NT2/D1 (cell line): ENCODE data around the gene POLR2J.
"Not testable (repeated sequence)": the region's sequence is repeated elsewhere in the genome, so short reads cannot be mapped to it uniquely, and the experiment has no call there.

Experiments used
- SUZ12 ChIP-seq: IDR thresholded peaks from 2 replicates; pipeline ENCODE4 v1.6.1; 2011; ENCODE audit not compliant: insufficient read length, insufficient read depth; ENCODE audit errors: extremely low read depth
- YY1 ChIP-seq: IDR thresholded peaks from 2 replicates; pipeline ENCODE4 v1.6.1; 2011; ENCODE audit not compliant: insufficient read length, insufficient read depth

DNA sequence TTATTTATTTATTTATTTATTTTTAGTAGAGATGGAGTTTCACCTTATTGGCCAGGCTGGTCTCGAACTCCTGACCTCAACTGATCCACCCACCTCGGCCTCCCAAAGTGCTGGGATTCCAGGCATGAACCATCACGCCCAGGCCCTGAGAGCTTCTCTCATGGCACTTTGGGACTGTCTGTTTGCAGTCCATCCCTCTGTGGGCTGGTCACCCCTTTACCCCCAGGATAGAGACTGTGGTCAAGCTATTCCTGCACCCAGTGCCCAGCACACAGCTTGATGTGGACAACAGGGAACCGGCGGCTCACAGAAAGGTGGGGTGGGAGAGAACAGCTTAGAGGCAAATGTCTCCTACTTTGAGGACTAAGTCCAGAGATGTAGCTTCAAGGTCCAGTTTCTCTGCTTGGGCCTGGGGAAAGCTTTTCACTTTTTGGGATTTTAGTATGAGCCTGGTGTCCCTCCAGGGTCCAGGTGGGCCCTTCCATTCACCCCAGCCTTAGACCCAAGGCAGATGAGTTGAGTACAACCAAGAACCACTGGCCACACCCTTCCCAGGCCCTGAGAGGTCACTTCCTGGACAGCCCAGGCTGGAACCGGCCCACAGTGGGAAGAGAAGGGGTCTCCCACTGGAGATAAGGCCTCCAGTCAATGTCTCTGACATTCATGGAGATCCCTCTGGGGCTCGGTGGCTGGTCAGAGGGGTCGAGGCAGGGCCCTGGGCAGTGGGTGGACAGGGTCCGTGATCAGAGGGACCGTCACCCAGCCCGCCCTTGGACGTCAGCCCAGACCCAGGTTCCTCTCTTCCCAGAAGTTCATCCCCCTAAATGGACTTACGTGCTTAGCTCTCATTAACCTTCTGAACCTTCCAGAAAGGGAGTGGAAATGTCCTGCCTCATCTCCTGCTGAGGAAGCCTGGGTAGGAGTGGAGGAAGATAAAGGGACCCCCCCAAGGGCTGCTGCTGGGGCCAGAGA is 49.4 kb upstream of the POLR2J start:
- not testable (repeated sequence) for TF ChIP-seq SUZ12, YY1
